ENCODE measurements around the gene TRMT2A.

- no peak for TF ChIP-seq CTCF (IDR thresholded peaks at IDR 0.05; ENCODE audit: low read length)
- TF ChIP-seq EZH2phosphoT487 (IDR thresholded peaks at IDR 0.05; ENCODE audit: low read length): no peak
- TF ChIP-seq EZH2 (optimal IDR thresholded peaks at IDR 0.05; ENCODE audit: low read depth, low read length): no peak
These were observed 15.0 kb upstream of the TRMT2A start for GRCh38 chr22:20131859-20132685.
